HG02763 (cell line): ENCODE results near the gene THBS2.

Experiments used
- ATAC-seq: cut with Tn5 transposase; IDR thresholded peaks from one replicate; pipeline ENCODE4 v1.9.1; 2021; ENCODE audit warnings: mild to moderate bottlenecking, moderate library complexity; ENCODE audit not compliant: unreplicated experiment

THBS2 gene

DNA sequence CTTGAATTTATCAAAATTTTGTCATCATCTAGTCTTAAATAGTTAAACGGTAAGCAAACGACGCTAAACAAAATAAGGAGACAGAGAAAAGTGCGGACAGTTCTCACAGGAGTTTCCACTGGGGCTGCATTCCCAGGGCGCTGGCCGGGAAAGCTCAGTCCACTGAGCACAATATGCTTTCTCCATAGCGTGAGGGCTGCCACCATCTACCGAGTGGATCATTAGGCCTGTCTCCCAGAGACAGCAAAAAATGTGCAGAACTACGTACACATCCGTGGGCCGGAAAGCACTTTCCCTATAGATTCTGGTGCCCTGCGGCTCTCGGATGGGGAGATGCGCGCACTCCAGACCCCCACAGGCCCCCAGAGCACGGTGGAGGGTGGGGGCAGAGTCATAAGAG, 84.9 kb downstream of the THBS2 start:
- ATAC-seq = no peak

- ATAC-seq = no peak
Measured at GRCh38 chr6:169168302-169168630, 85.4 kb downstream of the THBS2 start.

GRCh38 chr6:169167581-169168301, 85.9 kb downstream of the THBS2 start:
- ATAC-seq = no peak

DNA sequence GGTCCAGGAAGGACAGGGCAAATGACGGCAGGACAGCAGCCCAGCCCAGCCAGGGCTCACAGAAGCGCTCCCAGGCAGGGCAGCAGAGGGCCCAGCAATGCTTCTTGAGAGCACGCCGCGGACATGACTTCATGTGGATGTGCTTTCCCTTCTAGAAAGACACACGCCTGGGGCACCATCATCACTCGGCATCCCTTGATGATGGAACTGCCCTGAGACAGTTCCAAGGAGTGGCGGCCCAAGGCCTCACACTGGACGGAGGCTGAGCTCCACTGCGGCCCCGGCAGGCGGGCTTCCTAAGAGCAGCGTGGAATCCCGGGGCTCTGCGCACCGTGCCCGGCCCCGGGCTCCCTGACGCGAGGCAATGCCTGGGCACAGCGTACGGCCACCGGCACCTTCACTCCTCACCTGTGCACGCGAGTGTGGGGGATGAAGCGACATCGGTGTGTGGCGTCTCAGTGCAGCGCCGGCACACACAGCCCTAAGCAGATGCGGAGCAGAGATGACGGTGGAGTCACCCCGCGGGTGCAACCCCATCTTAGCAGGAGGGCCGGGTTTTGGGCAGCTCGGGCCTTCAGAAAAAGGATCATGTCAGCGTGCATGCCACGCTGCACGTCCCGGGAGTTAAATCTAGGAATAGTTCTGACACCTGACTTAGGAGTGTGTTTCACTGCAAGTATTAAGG, 86.6 kb downstream of the THBS2 start:
- ATAC-seq = no peak
